ENCODE results near the gene KRTAP20-4. TPM values are rescaled to one million over a fixed set of nuclear protein-coding genes. Genes with fewer than 3 reads are reported as not detected.

Gene KRTAP20-4
- total and polyA plus RNA-seq, 10 donors: not detected

DNA sequence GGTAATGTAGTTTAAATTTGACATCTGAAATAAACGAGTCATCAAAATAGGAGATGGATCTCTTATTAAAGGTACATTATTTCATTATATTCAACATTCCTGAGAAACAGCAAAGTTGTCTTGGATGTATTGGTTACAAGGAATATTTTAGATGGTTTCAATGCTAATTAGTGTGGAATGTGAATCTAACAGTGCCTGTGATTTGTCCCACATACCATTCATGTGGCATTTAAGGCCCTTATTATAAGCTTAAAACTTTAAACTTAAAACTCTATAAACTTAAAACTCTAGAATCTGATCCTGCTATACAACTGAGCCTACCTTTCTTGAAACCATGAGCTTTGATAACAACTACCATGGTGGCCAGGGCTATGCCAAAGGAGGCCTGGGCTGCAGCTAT is 19.6 kb upstream of the KRTAP20-4 start, which contains the start of gene KRTAP22-1:
TSS of gene KRTAP22-1 (plus strand) at position 301 of the 400 bp plus-strand sequence.
- 0 to 94% (median 53%) methylated on average over 1 of the region's 1 CpG for WGBS, 5 donors
- H3K9me3 ChIP-seq: peaks cover 0 to 18% (median under 1%) of the 10 kb centered on the region in 8 donors
- TF ChIP-seq, protein P1, sequence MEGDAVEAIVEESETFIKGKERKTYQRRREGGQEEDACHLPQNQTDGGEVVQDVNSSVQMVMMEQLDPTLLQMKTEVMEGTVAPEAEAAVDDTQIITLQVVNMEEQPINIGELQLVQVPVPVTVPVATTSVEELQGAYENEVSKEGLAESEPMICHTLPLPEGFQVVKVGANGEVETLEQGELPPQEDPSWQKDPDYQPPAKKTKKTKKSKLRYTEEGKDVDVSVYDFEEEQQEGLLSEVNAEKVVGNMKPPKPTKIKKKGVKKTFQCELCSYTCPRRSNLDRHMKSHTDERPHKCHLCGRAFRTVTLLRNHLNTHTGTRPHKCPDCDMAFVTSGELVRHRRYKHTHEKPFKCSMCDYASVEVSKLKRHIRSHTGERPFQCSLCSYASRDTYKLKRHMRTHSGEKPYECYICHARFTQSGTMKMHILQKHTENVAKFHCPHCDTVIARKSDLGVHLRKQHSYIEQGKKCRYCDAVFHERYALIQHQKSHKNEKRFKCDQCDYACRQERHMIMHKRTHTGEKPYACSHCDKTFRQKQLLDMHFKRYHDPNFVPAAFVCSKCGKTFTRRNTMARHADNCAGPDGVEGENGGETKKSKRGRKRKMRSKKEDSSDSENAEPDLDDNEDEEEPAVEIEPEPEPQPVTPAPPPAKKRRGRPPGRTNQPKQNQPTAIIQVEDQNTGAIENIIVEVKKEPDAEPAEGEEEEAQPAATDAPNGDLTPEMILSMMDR (IDR thresholded peaks at IDR 0.05 in 8 of 11, conservative IDR thresholded peaks at IDR 0.05 in 3 of 11): no peak
- TF ChIP-seq POLR2AphosphoS5 (IDR thresholded peaks at IDR 0.05) (no peak), POLR2A (IDR thresholded peaks at IDR 0.05) (no peak)
- no peaks in the 10 kb centered on the region for H3K27me3 ChIP-seq (replicated peaks in 1 of 7)
- H3K4me3 ChIP-seq: no peak within 1 kb of the TSS
- intact Hi-C loops (cut with DNase I; ENCODE audit: low total_unique reads): no loop called here
- no peak for DNase-seq
- H3K27ac ChIP-seq: no peak within 1 kb of the TSS
- no peaks in the 10 kb centered on the region for H3K4me1 ChIP-seq
- no peaks in the 10 kb centered on the region for H3K36me3 ChIP-seq

GRCh38 chr21:30605968-30606367 is 14.5 kb upstream of the KRTAP20-4 start:
- Histone ChIP-seq H3K36me3 (no peaks in the 10 kb centered on the region), H3K4me3 (no peak overlapping the region), H3K27ac (no peak overlapping the region), H3K27me3 (replicated peaks in 1 of 7) (no peaks in the 10 kb centered on the region), H3K9me3 (peaks cover 0 to 25% (median 3%) of the 10 kb centered on the region in 8 donors), H3K4me1 (no peaks in the 10 kb centered on the region)
- TF ChIP-seq POLR2A (IDR thresholded peaks at IDR 0.05) (no peak), POLR2AphosphoS5 (IDR thresholded peaks at IDR 0.05) (no peak)
- TF ChIP-seq, protein P1 (IDR thresholded peaks at IDR 0.05 in 8 of 11, conservative IDR thresholded peaks at IDR 0.05 in 3 of 11): no peak
- 65 to 90% (median 85%) methylated on average over 2 of the region's 2 CpGs for WGBS, 5 donors
- DNase-seq: no peak
- intact Hi-C loops (cut with DNase I; ENCODE audit: low total_unique reads): no loop called here

DNA sequence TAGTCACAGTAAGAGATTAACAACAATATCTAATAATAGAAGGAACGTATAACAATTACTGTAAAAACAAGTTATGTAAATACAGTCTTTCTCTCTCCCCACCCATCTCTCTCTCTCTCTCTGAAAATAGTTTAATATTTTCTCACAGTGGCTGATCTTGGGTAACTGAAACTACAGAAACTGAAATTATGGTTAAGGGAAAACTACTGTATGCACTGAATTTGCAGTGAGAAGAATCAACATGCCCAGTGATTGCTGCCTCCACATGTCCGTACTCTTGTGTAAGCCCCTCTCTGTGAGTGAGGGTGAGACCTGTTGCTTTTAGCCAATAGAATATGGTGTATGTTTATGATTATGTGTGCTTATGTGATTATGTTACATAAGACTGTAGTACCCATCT is 8.3 kb upstream of the KRTAP20-4 start:
- Histone ChIP-seq H3K4me1 (no peaks in the 10 kb centered on the region), H3K27me3 (replicated peaks in 1 of 7) (no peaks in the 10 kb centered on the region), H3K36me3 (no peaks in the 10 kb centered on the region), H3K27ac (no peak overlapping the region), H3K9me3 (peaks cover 0 to 11% (median 0%) of the 10 kb centered on the region in 8 donors), H3K4me3 (no peak overlapping the region)
- DNase-seq: no peak
- intact Hi-C loops (cut with DNase I; ENCODE audit: low total_unique reads): no loop called here
- TF ChIP-seq POLR2A (IDR thresholded peaks at IDR 0.05): no peak
- WGBS, 5 donors: 80 to 91% (median 88%) methylated on average over 2 of the region's 2 CpGs

DNA sequence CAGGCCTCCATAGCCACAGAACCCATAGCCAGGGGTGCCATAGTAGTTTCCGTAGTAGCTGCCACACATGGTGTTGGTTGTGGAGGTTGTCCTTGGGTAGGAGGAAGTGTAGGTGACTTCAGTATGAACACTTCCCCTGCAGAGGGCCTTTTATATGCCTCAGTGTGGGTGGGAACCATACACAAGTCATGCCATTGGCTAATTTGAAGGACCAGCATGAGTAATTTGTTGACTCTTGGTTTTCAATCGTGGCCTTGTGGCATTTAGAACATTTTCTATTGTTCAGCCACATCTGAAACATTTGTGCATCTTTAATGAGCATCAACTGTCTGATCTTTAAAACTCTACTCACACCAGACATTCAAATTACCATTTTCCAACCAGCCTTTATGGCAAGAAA is 6.6 kb upstream of the KRTAP20-4 start, which contains the start of gene KRTAP6-1:
TSS of gene KRTAP6-1 (minus strand) at position 95 of the 400 bp plus-strand sequence. CDS start at position 69, 26 bp downstream.
- Histone ChIP-seq H3K36me3 (no peaks in the 10 kb centered on the region), H3K4me3 (no peak within 1 kb of the TSS), H3K4me1 (no peaks in the 10 kb centered on the region), H3K27ac (no peak within 1 kb of the TSS), H3K27me3 (replicated peaks in 1 of 7) (no peaks in the 10 kb centered on the region), H3K9me3 (peaks cover 0 to 11% (median 0%) of the 10 kb centered on the region in 8 donors)
- intact Hi-C loops (cut with DNase I; ENCODE audit: low total_unique reads): no loop called here
- no peak for TF ChIP-seq POLR2A (IDR thresholded peaks at IDR 0.05)
- no peak for TF ChIP-seq POLR2AphosphoS5 (IDR thresholded peaks at IDR 0.05)
- TF ChIP-seq, protein P1 (IDR thresholded peaks at IDR 0.05 in 8 of 11, conservative IDR thresholded peaks at IDR 0.05 in 3 of 11): no peak
- DNase-seq: no peak
- 68 to 85% (median 71%) methylated on average over 2 of the region's 2 CpGs for WGBS, 5 donors

- no peak overlapping the region for H3K4me3 ChIP-seq
- no peaks in the 10 kb centered on the region for H3K4me1 ChIP-seq
- TF ChIP-seq, protein P1 (IDR thresholded peaks at IDR 0.05 in 8 of 11, conservative IDR thresholded peaks at IDR 0.05 in 3 of 11): no peak
- no peak for TF ChIP-seq POLR2AphosphoS5 (IDR thresholded peaks at IDR 0.05)
- no peak for TF ChIP-seq POLR2A (IDR thresholded peaks at IDR 0.05)
- DNase-seq: no peak
- H3K27me3 ChIP-seq (replicated peaks in 1 of 7): no peaks in the 10 kb centered on the region
- H3K27ac ChIP-seq: no peak overlapping the region
- peaks cover 0 to 11% (median 0%) of the 10 kb centered on the region in 8 donors for H3K9me3 ChIP-seq
- intact Hi-C loops (cut with DNase I; ENCODE audit: low total_unique reads): no loop called here
- no peaks in the 10 kb centered on the region for H3K36me3 ChIP-seq
These were observed 5.2 kb upstream of the KRTAP20-4 start for GRCh38 chr21:30615199-30615598.
